ENCODE measurements around the gene PLXNC1.

Gene PLXNC1

DNA sequence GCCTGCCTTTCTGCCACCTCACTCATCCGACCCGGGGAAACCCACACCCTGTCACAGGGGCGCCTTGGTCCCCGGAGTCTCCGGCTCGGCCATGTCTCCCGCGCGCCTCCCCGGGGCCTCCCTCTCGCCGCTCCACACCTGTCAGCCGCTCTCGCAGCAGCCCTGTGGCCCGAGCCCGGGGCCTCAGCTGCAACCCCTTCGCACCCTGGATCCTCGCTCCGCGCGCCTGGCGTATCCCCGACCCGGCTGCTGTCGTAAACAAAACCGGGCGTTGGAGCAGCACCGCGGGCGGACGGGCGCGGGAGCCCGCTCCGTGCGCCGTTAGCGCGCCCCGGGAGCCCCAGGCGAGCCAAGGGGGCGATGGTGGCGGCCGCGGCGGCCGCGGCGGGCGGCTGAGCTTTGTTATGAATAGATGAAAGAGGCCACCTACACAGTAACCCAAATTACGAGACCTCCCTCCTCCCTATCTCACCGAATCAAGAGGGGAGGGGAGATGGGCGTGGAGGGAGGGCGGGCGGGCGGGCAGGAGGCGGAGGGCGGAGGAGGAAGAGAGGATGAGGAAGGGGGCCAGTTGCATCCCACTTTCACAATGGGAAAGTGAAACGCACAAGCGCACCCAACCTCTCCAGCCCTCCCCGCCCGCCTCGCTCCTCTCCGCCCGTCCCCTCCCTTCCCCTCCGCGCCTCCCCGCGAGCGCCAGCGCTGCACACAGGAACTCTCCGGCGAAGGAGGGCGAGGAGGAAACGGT lies at the start of gene PLXNC1:
Gene PLXNC1 (plus strand): TSS at position 587 of the 748 bp plus-strand sequence. CDS start 395 bp downstream, outside the sequence.
- DNase-seq (ENCODE audit: low read depth in 2 of 2) = peak; percentile 52 to 62

DNA sequence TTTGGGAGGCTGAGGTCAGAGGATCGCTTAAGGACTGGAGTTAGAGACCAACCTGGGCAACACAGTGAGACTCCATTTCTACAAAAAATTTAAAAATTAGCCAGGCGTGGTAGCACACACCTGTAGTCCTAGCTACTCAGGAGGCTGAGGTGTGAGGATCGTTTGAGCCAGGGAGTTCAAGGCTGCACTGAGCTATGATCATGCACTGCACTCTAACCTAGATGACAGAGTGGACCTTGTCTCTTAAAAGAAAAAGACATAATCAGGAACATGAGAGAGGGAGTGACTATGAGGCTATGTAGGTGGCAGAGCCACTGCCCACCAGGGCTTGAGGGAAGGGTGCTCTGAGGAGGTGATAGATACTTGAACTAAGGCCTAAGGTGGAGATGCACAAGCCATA lies 49.2 kb upstream of the PLXNC1 start:
- DNase-seq (ENCODE audit: low read depth in 2 of 2) = no peak

GRCh38 chr12:94099632-94100031 lies 48.7 kb upstream of the PLXNC1 start:
- no peak for DNase-seq (ENCODE audit: low read depth in 2 of 2)

DNA sequence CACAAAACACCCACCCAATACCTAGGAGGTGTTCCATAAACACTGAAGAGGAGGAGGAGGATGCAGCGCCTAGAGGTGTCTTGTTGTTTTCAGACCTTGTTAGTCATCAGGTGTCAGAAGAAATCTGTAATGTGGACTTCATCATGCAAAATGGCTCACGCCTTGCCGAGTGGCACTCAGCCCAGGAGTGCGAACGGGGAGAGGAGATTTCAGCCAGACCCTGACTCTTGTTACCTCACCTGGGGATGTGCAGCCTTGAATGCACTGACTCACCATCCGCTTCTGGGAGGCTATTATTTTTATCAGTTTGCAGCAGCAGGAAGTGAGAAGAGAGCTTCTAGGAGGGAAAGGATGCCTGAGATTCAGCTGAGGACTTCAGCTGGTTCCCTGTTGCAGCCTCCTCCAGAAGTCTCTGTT lies 48.2 kb upstream of the PLXNC1 start:
- no peak for DNase-seq (ENCODE audit: low read depth in 2 of 2)

GRCh38 chr12:94100990-94101737 lies 47.2 kb upstream of the PLXNC1 start:
- peak; percentile 76 to 77 for DNase-seq (ENCODE audit: low read depth in 2 of 2)

GRCh38 chr12:94101738-94102660 lies 46.4 kb upstream of the PLXNC1 start:
- peak; percentile 69 to 80 for DNase-seq (ENCODE audit: low read depth in 2 of 2)

DNA sequence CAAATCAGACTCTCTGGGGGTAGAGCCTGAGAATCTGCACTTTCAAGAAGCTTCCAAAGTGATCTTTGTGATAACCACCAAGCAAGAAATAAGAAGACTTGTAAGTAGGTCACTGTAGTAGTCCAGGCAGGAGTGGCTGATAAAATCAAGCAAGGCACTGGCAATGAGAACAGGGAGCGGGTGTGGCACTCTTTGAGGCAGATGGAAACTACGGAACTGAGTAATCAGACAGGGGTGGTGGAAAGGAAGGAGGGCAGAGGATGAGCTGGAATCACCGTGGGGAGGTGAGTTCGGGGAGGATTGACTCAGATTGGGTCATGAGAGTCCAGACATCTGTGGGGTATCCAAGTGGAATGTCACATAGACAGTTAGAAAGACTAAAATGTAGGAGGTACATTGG lies 44.4 kb upstream of the PLXNC1 start:
- no peak for DNase-seq (ENCODE audit: low read depth in 2 of 2)

- DNase-seq (ENCODE audit: low read depth in 2 of 2) = no peak
These were observed 40.5 kb upstream of the PLXNC1 start for GRCh38 chr12:94107910-94108309.

- peak; percentile 40 to 49 for DNase-seq (ENCODE audit: low read depth in 2 of 2)
These were observed 39.2 kb upstream of the PLXNC1 start for GRCh38 chr12:94109160-94109559.

DNA sequence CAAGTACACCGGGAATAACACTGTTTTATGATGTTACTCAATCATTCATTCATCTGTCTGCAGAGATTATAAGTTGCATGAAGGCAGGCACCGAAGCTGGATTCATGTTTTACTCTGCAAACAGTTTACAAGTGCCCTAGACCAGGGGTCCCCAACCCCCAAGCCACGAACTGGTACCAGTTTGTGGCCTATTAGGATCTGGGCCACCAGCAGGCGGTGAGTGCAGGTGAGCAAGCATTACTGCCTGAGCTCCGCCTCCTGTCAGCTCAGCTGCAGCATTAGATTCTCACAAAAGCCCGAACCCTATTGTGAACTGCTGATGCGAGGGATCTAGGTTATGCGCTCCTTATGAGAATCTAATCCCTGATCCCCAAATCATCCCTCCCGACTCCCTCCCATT lies 38.1 kb upstream of the PLXNC1 start:
- DNase-seq (ENCODE audit: low read depth in 2 of 2) = no peak

- no peak for DNase-seq (ENCODE audit: low read depth in 2 of 2)
These were observed 37.1 kb upstream of the PLXNC1 start for GRCh38 chr12:94111302-94111701.

DNA sequence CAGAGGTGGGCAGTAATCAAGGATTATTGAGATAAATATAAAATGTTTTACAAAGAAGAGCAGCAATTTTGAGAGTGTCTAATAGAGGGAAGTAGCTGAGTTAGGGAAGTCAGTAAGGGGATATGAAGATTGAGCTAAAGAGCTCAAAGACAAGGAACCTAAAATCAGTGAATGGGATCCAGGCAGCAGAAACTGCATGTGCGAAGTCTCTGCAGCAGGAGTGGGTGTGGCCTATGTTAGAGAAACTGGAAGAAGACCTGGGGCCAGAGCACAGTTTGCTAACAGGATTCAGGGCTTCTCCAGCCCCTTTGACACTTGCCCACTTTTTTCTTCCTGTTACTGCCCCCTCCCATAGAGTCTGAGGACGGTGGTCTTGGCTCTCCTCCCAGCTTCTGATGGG lies 36.3 kb upstream of the PLXNC1 start:
- no peak for DNase-seq (ENCODE audit: low read depth in 2 of 2)

GRCh38 chr12:94114166-94114565 lies 34.2 kb upstream of the PLXNC1 start:
- no peak for DNase-seq (ENCODE audit: low read depth in 2 of 2)

DNA sequence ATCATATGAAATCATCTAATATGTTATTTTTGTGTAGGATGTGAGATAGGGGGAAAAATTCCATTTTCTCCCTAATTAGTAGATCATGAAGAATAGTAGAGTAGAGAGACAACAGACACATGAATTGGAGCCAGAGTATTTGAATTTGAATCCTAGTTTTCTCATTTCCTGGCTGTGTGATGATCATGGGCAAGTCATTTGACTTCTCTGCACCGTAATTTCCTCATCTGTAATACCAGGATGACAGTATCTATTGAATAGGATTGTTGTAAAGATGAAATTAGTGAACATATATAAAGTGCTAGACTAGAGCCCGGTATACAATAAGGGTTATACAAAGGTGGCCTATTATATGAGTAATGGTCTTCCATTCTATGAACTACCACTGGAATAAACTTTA lies 32.2 kb upstream of the PLXNC1 start:
- no peak for DNase-seq (ENCODE audit: low read depth in 2 of 2)

DNA sequence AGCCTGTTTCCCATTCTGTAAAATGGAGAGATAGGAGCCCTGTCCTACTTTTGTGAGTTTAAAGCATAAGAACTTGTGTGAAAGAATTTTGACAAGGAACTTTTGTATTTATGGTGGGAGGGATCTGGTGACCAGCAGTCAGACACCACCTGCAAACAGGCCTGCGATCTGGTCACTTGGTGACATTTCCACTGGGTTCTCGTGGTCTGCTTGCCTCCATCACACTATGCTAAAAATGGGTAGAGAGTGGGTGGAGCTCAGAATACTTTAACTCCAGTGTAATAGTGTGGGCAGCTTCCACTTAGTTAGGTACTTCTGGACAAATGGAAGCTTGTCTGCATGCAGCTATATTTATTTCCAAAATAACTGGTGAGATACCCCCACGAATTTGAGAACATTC lies 26.5 kb upstream of the PLXNC1 start:
- DNase-seq (ENCODE audit: low read depth in 2 of 2) = no peak

- no peak for DNase-seq (ENCODE audit: low read depth in 2 of 2)
These were observed 25.8 kb upstream of the PLXNC1 start for GRCh38 chr12:94122591-94122990.

DNA sequence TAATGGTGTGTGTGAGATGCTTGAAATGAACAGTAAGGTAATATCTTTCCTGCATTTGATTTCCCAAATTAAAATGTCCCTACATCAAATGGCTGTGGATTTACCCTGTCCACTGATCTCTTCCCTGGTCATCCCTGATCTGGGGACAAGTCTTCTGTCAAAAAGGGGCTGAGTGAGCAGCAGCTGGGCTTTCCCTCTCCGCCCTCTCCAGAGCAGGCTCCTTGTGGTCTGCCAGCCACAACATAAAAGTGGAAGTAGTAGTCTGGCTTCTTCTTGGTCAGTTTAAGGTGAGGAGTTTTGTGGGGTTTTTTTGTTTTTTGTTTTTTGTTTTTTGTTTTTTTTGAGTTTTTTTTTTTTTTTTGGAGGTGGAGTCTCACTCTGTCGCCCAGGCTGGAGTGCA lies 25.2 kb upstream of the PLXNC1 start:
- no peak for DNase-seq (ENCODE audit: low read depth in 2 of 2)

GRCh38 chr12:94126067-94126466 lies 22.3 kb upstream of the PLXNC1 start:
- no peak for DNase-seq (ENCODE audit: low read depth in 2 of 2)

DNA sequence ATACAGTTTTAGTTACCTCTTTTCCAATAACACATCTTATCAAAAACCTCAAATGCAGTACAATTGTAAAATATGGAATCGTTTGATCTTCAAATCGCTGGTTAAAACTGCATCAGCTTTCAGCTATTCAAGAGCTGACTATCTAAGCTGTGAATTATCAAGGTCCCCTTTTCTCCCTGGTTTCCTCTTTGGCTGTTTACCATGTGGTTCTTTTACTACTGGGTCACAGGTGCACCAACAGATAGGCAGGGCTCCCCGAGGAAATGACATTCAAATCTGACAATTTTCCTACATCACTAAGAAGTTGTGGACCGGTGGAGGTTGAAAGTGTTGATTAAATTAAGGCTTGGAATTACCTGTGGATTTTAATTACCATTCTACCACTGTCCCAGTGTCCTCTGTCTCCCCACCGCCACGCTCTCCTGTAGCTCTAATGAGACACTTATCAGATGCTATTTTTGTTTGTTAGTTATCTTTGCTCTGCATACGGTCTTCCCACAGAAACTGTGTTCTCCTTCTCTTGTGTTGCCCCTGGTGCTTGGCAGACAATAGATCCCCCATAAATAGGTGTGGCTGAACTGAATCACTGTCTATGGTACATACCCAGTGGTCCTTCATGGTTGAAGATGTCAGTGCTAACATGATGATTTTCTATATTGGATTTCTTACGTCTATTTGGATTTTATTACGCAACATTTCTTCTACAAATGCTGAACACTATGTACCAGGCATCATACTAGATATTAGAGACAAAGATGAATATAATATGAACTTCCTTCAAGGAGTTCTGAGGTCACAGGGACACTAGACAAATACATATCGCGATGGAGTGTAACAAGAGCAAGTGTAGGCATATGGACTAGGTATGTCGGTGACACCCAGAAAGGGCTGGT lies 20.9 kb upstream of the PLXNC1 start:
- DNase-seq (ENCODE audit: low read depth in 2 of 2) = no peak

- no peak for DNase-seq (ENCODE audit: low read depth in 2 of 2)
These were observed 20.1 kb upstream of the PLXNC1 start for GRCh38 chr12:94128280-94128679.

Data from stimulated activated CD4-positive, alpha-beta T cell treated with anti-CD3 and anti-CD28 coated beads, Interleukin-1b, Interleukin-23, amount 100 ng/mL, for 4 hours (primary cell).